A673 (cell line): ENCODE results near the gene ARPC2.

ENCODE experiments used
- EZH2 ChIP-seq: fragments of 200-600 bp; sonication (generic); IDR thresholded peaks from 2 replicates; pipeline ENCODE4 v1.6.1; 2017; ENCODE audit warnings: borderline replicate concordance, low read depth, mild to moderate bottlenecking, mixed read lengths, antibody characterized with exemption, low read length; ENCODE audit not compliant: poor library complexity, severe bottlenecking
- TF ChIP-seq, protein P1 (sequence below): fragments of 300-800, 200-600 bp; sonication (generic); conservative IDR thresholded peaks from 2 replicates; pipeline ENCODE4 v1.5.1; 2017; ENCODE audit warnings: low read depth, mild to moderate bottlenecking, antibody characterized with exemption, low read length, moderate library complexity, mixed read lengths

DNA sequence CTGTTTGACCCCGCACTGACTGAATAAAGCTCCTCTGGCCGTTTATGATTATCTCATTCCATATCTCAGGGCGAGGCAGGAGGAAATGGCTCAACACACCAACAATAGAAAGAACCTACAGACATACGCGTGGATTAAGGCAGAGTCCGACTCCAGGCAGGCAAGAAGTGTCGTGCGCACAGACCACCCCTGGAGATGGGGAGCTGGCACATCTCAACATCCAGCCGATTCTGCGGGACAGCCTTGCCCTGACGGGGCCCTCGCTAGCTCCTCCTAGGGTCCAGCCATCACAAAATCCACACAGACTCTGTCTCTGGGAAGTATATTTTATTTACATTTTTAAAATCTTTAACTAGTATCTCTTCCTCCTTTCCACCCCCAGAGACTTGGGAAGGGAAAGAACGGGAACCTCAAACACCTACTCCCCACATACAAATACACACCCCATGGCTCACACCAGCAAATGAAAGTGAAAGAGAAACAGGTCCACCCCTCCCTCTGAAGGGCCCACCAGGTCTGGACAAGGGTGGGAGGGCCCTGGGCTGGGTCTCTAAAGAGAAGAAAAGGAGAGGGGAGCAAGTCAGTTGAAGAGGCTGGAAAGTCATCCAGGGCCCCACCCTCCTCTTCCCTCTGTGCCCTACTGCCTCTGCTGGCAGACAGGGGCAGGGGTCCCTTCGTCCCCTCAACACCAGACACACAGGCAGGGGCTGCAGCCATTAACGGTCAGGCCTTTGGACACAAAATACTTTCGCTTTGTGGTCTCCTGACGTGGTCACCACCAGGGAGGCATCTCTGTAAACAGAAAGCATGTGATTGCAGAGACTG is 47.0 kb downstream of the ARPC2 start:
- no peak for TF ChIP-seq EZH2
- TF ChIP-seq, protein P1, sequence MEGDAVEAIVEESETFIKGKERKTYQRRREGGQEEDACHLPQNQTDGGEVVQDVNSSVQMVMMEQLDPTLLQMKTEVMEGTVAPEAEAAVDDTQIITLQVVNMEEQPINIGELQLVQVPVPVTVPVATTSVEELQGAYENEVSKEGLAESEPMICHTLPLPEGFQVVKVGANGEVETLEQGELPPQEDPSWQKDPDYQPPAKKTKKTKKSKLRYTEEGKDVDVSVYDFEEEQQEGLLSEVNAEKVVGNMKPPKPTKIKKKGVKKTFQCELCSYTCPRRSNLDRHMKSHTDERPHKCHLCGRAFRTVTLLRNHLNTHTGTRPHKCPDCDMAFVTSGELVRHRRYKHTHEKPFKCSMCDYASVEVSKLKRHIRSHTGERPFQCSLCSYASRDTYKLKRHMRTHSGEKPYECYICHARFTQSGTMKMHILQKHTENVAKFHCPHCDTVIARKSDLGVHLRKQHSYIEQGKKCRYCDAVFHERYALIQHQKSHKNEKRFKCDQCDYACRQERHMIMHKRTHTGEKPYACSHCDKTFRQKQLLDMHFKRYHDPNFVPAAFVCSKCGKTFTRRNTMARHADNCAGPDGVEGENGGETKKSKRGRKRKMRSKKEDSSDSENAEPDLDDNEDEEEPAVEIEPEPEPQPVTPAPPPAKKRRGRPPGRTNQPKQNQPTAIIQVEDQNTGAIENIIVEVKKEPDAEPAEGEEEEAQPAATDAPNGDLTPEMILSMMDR, result no peak
